A549 (cell line): ENCODE data around the gene UPK3A.

Experiments used
- CEBPB ChIP-seq, 2 experiments: fragments of >200 bp in 1 of 2; sonication (Bioruptor Twin) in 1 of 2; formaldehyde crosslinking in 1 of 2; IDR thresholded peaks; 2 replicates each; pipeline ENCODE4 v1.6.1; 2012 to 2016
- HDAC2 ChIP-seq: fragments of 200-600 bp; sonication (generic); IDR thresholded peaks from 2 replicates; pipeline ENCODE4 v1.6.1; 2016
- KDM1A ChIP-seq: fragments of 200-600 bp; sonication (generic); IDR thresholded peaks from 2 replicates; pipeline ENCODE4 v1.6.1; 2016; ENCODE audit warnings: low read depth, mild to moderate bottlenecking
- KDM5A ChIP-seq: fragments of 200-600 bp; sonication (generic); IDR thresholded peaks from 2 replicates; pipeline ENCODE4 v1.6.1; 2016; ENCODE audit warnings: antibody characterized with exemption, mild to moderate bottlenecking
- POLR2A ChIP-seq: IDR thresholded peaks from 2 replicates; pipeline ENCODE4 v1.6.1; 2012; ENCODE audit warnings: mild to moderate bottlenecking, low read length
- TP53 ChIP-seq: fragments of 250-450 bp; sonication (Bioruptor Pico); IDR thresholded peaks from 2 replicates; pipeline ENCODE4 v1.5.0; 2021; ENCODE audit warnings: mild to moderate bottlenecking, moderate library complexity
- ZC3H11A ChIP-seq: fragments of 450-650 bp; IDR thresholded peaks from 2 replicates; pipeline ENCODE4 v1.6.1; 2014; ENCODE audit warnings: antibody characterized with exemption, mild to moderate bottlenecking
- TF ChIP-seq, protein P1 (sequence below): fragments of >200 bp; sonication (Bioruptor Twin); formaldehyde crosslinking; IDR thresholded peaks from 3 replicates; pipeline ENCODE4 v1.5.1; 2016
- TF ChIP-seq, protein P2 (sequence below): fragments of 250-450 bp; sonication (Bioruptor Pico); IDR thresholded peaks from 2 replicates; pipeline ENCODE4 v1.5.0; 2020; ENCODE audit warnings: low read depth, mild to moderate bottlenecking, moderate library complexity
- TF ChIP-seq, protein P3 (sequence below): IDR thresholded peaks from 2 replicates; pipeline ENCODE4 v1.6.1; 2012; ENCODE audit warnings: low read depth, borderline replicate concordance

DNA sequence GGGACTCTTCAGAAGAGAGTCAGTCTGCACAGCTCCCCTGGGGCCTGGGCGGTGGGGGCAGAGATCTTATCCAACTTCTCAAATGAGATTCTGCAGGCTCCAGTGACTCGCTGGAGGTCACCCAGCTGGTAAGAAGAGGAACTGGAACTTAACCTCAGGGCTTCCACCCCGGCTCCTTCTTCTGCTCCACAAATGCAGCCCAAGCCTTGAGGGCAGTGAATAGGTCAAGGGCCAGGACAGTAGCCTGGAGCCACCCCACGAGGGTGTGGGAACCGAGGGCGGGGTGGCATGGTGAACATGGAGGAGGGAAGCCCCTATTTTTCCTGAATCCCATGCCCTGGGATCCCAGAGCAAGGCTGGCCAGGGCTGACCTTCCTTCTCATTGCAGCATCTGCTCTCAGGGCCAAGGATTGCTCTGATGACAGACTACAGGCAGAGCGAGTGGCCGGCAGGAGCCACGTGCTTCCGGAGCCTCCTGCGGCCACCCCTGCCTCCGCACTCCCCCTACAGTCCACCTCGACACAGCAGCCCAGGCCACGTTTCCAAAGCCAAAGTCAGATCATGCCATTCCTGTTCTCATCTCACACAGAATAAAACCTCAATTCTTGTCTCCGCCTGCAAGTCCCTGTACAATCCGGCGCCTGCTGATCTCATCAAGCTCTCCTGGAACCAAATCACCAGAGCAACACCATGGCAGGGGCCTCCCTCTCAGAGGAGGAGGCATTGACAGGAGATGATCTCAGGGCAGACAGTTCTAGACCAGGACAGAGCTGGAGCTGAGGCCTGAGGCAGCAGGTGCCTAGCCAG is 21.1 kb upstream of the UPK3A start:
- TF ChIP-seq, protein P1, sequence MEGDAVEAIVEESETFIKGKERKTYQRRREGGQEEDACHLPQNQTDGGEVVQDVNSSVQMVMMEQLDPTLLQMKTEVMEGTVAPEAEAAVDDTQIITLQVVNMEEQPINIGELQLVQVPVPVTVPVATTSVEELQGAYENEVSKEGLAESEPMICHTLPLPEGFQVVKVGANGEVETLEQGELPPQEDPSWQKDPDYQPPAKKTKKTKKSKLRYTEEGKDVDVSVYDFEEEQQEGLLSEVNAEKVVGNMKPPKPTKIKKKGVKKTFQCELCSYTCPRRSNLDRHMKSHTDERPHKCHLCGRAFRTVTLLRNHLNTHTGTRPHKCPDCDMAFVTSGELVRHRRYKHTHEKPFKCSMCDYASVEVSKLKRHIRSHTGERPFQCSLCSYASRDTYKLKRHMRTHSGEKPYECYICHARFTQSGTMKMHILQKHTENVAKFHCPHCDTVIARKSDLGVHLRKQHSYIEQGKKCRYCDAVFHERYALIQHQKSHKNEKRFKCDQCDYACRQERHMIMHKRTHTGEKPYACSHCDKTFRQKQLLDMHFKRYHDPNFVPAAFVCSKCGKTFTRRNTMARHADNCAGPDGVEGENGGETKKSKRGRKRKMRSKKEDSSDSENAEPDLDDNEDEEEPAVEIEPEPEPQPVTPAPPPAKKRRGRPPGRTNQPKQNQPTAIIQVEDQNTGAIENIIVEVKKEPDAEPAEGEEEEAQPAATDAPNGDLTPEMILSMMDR: peak; percentile 60
- no peak for TF ChIP-seq HDAC2
- TF ChIP-seq TP53 (CRISPR knock-in tag): no peak
- TF ChIP-seq, protein P2, sequence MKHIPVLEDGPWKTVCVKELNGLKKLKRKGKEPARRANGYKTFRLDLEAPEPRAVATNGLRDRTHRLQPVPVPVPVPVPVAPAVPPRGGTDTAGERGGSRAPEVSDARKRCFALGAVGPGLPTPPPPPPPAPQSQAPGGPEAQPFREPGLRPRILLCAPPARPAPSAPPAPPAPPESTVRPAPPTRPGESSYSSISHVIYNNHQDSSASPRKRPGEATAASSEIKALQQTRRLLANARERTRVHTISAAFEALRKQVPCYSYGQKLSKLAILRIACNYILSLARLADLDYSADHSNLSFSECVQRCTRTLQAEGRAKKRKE (CRISPR knock-in tag): no peak
- TF ChIP-seq POLR2A: no peak
- no peak for TF ChIP-seq ZC3H11A
- TF ChIP-seq KDM1A: no peak
- TF ChIP-seq CEBPB (IDR thresholded peaks at IDR 0.05): no peak
- TF ChIP-seq KDM5A: no peak
- TF ChIP-seq, protein P3, sequence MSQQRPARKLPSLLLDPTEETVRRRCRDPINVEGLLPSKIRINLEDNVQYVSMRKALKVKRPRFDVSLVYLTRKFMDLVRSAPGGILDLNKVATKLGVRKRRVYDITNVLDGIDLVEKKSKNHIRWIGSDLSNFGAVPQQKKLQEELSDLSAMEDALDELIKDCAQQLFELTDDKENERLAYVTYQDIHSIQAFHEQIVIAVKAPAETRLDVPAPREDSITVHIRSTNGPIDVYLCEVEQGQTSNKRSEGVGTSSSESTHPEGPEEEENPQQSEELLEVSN: peak; percentile 83
